CMK (cell line): Measurements from ENCODE around the gene TUBB.
A peak's percentile ranks its signal among the peaks of the same experiment; 100 is the strongest.
"Not testable (repeated sequence)": the region's sequence is repeated elsewhere in the genome, so short reads cannot be mapped to it uniquely, and the experiment has no call there.

Experiments
- DNase-seq: peaks from one replicate; pipeline ENCODE4 v3.0.0-alpha.2; 2010; ENCODE audit warnings: low read depth

Gene TUBB

DNA sequence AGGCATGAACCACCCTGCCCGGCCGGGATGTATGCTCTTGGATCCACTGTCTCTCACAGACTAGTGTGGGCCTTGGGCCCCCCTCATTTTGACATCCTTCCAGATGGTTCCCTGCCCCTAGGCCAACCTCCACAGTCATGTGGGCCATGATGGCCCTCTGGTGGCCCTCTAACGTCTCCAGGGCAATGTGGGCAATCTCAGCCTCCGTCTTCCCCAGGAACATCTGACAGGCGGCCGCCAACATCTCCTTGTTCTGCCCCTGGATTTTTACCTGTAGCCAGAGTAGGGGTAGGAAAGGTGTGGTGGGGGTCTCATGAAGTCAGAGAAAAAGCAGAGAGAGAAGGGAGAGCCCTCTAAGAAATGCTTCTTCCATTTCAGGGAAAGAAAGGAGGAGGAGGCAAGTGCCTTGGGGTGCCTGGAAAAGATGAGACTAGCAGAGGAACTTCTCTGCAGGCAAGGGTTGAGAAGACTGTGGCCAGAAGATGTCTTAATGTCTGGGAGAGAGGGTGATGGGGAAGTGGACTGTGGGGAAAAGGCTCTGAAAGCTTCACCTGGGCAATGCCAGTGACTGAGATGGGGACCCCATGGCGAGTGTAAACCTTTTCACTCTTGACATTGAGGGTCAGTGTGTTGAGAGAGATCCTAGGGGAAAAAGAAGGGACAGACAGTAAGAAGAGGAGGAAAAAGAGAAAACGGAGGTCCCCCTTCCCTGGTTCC is 21.1 kb downstream of the TUBB start:
- DNase-seq = no peak

GRCh38 chr6:30741789-30742315 is 21.7 kb downstream of the TUBB start:
- DNase-seq = no peak

- DNase-seq = peak; percentile 89
Measured at GRCh38 chr6:30742316-30743098, 22.4 kb downstream of the TUBB start, which contains the start of gene FLOT1. Gene FLOT1, minus strand, starts transcription at chr6:30742687. Its CDS starts 498 bp downstream, at chr6:30742189.

- no peak for DNase-seq
Measured at GRCh38 chr6:30743099-30744053, 23.2 kb downstream of the TUBB start.

- no peak for DNase-seq
Measured at GRCh38 chr6:30744054-30744805, 24.1 kb downstream of the TUBB start, which contains the start of gene IER3. Gene IER3, minus strand, starts transcription at chr6:30744547. Its CDS starts 29 bp downstream, at chr6:30744518.

GRCh38 chr6:30747300-30747687 is 27.1 kb downstream of the TUBB start:
- DNase-seq = no peak

DNA sequence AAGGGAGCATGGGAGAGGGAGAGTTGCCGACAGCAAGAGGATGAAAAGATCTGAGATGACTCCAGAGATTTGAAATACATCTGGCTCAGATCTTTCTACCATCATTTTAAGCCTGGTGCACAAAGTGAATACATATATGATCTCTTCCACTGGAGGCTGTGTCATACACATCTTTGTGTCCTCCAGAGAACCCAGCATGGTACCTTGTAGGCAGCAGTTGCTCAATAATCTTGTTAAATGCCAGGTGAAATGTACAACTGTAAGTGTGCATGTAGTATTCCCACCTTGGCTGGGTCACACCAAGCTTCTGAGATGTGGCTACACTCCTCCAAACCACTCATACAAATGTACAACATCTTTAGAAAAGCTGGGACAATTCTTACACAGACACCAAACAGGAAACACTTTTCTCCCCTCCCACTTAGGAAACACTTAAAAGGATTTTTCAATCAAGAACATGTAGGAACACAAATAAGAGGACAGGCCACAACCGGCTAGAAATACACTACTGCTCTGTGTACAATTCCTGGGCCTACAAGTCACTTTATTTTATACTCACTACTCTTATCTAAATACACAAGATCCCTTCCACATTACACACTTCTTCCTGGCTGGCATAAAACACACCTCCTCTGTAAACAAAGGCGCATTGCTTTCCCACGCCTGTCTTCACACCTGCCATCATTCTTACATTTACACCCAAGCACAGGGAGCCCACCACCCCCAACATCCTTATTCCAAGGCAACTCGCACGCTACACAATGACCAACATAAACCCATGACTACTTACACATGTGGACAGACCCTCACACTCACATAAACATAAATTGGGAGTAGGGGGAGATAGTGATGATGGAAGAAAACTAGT is 28.0 kb downstream of the TUBB start:
- no peak for DNase-seq

DNA sequence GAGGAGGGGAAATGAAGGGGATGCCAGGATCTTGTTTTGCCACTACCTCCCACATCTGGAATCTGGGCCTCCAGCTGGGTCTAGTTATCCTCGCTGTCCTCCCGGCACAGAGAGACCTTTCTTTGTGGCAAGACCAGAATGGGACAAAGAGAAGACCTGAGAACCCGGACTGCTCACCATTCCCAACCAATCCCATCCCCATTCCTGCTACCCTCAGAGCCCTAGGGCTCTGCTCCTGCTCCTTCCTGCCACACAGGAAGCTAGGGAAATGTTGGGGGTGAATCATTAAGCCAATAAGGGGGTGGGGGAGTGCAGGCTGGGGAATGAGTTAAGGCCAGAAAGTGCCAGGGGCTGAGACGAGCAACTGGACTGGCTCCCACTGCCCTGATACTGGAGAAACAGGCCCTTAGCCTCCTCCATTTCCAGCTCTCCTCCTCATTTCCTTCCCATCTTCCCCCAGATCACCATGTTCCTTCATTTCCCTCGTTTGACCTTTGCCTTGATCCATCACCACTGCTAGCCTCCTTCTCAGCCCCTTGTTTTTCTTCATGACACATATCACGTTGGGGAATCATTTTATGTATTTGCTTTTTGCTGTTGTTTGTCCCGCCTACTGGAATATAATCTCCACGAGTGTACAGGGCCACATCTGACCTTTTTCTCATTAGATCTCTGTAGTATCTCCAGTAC is 28.8 kb downstream of the TUBB start:
- DNase-seq = no peak

DNA sequence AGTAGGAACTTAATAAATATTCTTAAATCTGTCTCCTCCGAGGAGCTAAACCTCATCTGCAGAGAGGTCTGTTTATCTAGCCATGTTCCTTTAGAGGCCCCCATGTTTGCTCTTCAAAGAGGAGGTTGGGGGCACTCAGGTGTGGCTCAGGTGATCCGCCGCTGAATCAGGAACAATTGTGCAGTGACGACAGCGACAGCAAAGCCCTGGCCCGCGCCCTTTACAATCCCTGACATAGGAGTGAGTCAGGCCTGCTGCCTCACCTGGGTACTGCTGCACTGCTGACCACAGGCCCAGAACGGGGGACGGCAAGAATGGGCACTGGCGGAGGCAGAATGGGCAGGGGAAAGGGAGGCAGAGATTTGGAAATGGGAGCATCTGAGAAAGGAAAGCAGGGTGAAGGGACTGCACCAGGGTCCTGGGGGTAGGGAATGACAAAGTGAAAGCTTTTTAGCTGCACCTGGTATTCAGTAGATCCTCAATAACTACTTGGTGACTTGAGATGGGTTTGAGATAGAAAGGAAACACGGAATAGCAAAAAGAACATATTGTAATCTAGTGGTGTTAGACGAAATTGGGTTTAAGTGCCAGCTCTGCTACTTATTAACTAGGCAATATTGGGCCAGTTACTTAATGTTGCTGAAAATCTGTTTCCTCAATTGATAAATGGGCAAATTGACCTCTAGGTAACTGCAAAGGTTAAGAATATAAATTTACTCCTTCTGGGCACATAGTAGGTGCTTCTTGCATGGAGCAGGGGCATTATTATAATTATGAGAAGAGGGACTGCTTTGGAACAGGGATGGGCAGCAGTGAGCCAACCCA is 29.6 kb downstream of the TUBB start:
- DNase-seq = no peak

- no peak for DNase-seq
Measured at GRCh38 chr6:30750379-30750668, 30.2 kb downstream of the TUBB start.

GRCh38 chr6:30752157-30752927 is 32.2 kb downstream of the TUBB start:
- no peak for DNase-seq

DNA sequence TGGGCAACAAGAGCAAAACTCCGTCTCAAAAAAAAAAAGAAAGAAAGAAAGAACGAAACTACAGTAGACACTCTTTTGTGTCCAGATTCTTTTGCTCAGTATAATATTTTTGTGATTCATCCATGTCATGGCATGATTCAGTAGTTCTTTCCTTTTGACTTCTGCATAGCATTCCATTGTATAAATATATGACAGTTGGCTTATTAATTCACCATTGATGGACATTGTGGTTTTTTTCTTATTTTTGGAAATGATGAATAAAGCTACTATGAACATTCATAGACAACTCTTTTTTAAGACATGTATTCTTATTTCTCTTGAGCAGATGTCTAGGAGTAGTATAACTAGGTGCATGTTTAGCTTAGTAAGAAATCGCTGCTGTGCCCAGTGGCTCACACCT is 34.5 kb downstream of the TUBB start:
- no peak for DNase-seq

DNA sequence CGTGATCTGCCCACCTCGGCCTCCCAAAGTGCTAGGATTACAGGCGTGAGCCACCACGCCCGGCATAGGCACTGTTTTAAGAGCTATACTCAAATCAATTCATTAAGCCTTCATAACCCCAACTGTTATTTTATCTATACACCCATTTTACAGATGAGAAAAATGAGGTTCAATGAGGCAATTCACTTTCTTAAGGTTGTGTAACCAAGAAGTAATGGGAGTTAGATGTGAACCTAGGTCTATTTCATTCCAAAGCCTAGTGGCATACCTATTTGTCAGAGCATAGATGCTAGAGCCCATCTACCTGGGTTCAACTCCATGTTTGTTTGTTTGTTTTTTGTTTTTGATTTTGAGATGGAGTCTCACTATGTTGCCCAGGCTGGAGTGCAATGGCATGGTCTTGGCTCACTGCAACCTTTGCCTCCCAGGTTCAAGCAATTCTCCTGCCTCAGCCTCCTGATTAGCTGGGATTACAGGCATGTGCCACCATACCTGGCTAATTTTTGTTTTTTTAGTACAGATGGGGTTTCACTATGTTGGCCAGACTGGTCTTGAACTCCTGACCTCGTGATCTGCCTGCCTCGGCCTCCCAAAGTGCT is 36.4 kb downstream of the TUBB start:
- not testable (repeated sequence) for DNase-seq

DNA sequence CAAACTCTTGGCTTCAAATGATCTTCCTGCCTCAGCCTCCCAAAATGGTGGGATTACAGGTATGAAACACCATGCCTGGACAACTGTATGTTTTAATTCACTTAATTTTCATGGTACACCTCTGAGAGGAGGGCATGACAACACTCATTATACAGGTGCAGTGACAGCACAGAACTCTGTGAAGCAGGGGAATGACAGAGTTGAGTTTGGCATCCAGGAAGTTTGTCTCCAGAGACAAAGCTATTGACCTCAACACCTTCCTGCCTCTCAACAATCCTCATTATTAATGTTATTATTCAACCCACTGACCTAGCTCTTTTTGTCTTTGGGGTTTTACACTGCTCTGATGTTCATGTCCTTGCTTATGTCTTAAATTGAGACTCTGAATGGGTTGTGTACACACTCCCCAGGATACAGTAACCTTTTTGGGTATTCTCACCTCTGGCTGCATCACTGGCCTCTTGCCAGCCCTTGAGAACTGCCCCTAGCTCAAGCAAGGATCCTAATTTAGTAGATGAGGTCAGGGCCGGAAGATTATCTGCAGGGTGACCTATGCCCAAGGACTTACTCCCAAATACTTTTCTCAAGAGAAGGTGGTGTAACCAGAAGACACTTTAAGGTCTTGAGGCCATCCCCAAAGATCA is 37.2 kb downstream of the TUBB start:
- DNase-seq = no peak

DNA sequence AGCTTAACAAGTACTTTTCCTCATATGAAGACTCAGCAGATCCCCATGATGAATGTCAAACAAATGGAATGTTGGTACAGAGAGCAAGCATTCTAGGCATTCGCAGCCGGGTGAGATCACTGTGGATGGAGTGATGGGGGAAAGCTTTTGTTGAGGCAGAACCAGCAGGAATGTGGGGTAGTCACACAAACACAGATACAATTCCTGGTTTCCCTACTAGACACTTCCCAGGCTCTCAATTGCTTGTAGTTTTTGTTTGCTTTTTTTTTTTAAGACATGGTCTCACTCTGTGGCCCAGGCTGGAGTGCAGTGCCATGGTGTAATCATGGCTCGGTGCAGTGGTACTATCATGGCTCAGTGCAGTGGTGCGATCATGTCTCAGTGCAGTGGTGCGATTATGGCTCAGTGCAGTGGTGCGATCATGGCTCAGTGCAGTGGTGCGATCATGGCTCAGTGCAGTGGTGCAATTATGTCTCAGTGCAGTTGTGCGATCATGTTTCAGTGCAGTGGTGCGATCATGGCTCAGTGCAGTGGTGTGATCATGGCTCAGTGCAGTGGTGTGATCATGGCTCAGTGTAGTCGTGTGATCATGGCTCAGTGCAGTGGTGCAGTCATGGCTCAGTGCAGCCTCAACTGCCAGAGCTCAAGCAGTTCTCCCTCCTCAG is 39.6 kb downstream of the TUBB start:
- no peak for DNase-seq

GRCh38 chr6:30760549-30760948 is 40.4 kb downstream of the TUBB start:
- no peak for DNase-seq
